GM21825 (cell line): ENCODE results near the gene SLC35D1.
"Not testable (repeated sequence)": the region's sequence is repeated elsewhere in the genome, so short reads cannot be mapped to it uniquely, and the experiment has no call there.

Source experiments
- ATAC-seq: cut with Tn5 transposase; IDR thresholded peaks from one replicate; pipeline ENCODE4 v1.9.1; 2021; ENCODE audit warnings: mild to moderate bottlenecking, moderate library complexity; ENCODE audit not compliant: unreplicated experiment

Gene SLC35D1

DNA sequence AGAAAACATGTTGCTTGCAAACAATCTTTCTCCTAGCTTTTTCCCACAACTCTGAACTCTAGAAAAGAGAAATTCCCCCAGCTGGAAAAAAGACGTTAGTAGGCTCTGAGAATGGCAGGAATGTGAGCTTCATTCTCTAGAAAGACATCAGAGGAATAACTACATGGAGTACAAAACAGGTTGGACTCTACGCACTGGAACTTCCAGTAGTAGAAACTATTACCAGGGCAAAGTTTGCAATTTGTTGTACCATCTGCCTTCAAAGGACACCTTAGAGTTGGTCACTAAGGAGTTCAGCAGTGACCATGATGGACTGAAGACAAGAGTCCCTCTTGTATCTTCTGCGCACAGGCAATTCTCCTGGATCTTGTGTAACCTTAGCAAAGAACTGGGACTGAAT is 60.9 kb downstream of the SLC35D1 start:
- ATAC-seq = no peak

DNA sequence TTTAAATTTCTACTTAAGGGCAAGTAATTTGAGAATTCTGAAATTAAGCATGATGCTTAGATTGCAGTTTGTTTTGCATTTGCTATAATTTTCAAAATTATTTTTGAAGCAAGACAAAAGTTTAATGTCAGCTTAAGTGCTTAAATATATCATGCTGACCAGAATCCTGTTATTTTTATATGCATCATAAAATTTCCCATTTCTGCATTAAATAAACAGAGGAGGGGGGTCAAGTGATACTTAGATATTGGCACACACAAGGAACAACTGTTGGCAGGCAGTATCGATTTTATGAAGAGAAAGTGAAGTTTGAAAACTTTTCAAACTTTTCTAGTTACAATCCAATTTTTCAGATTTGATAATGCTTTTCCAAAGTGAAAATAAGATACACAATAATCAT is 68.1 kb downstream of the SLC35D1 start:
- ATAC-seq = no peak

DNA sequence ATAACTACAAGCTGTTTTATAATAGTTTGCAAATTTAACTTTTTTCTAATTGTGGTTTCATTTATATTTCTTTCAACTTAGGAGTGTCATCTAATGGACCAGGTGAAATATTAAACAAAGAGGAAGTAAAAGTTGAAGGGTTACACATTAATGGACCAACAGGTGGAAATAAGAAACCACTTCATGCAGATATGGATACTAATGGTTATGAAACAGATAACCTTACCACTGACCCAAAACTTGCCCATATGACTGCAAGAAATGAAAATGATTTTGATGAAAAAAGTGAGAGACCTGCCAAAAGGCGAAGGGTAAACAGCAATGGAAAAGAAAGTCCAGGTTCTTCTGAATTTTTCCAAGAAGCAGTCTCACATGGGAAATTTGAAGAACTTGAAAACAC is 69.5 kb downstream of the SLC35D1 start:
- ATAC-seq = peak; percentile 84

DNA sequence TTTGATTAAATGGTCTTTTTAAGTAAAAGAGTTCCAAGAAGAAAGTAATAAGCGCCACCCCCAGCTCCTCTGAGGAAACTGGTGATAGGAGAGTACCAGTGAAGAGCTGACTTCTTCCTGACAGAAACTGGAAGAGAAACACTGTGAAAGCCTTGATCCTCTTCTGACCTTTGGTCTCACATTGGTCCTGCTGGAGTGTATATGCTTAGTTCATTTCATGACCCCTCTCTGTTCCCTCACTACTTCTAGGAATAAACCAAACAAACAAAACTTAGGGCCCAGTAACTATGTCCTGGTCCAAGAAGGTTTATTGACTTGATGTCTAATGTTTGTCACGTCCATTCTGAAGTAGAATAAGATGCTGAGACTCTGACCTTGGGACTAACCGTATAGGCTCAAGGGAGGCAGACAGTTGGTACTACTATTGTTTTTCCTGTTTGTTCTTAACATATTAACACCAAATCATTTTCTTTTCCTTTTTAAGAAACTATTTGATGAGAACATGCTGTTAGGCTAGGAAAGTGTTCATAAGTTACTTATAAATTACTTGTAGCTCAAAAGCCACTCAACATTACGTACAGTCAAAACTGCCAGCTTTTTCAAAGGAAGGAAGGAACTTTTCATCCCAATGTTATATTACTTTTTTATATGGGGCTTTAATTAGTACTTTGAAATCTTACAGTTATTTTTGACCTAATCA is 71.2 kb downstream of the SLC35D1 start:
- ATAC-seq = peak; percentile 59

DNA sequence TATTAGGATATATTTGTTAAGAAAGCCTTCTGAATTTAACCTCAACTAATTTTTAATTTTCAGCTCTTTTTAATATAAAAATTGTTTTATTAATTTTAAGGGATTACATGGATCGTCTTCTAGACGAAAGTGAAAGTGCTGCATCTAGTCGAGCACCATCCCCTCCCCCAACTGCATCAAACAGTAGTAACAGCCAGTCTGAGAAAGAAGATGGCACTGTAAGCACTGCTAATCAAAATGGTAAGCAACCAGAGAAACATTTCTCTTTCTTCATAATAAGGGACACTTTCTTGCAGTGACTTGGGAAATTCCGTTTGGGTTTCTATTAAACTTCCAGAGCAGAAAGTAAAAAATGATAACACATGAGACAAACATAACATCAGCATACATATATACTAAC is 72.3 kb downstream of the SLC35D1 start:
- ATAC-seq = no peak

DNA sequence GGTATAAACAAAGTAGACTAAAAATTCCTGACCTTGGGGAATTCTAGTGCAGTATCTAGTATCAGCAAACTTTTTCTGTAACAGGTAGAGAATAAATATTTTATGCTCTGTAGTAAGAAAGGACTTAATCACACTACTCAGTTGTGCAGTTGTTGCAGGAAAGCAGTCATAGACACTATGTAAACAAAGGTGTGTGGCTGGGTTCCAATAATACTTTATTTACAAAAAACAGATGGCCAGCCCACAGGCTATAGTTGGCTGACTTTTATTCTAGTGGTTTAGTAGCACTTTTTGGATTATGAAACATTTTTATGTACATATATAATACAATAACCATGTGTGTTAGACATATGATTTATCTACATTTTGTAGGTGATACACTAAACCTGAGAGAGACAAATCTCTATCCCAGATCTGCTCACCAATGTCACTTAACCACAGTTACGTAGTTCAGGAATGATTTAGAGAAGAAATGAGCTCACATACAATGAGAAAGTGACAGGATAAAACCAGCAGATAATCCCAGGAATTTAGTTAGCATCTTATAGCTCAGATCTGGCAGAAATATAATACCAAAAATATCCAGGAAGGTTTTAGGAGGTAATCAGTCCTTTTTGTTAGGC is 73.1 kb downstream of the SLC35D1 start:
- no peak for ATAC-seq

DNA sequence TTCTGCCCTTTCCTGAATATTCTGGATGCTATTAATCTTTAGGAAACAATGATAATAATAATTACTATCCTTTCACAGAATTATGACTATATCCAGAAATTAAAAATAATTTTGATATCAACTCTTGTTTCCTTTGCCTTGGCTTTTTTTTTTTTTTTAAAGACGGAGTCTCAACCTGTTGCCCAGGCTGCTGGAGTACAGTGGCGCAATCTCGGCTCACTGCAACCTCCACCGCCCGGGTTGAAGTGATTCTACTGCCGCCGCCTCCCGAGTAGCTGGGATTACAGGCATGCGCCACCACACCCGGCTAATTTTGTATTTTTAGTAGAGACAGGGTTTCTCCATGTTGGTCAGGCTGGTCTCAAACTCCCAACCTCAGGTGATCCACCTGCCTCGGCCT is 74.3 kb downstream of the SLC35D1 start:
- not testable (repeated sequence) for ATAC-seq

DNA sequence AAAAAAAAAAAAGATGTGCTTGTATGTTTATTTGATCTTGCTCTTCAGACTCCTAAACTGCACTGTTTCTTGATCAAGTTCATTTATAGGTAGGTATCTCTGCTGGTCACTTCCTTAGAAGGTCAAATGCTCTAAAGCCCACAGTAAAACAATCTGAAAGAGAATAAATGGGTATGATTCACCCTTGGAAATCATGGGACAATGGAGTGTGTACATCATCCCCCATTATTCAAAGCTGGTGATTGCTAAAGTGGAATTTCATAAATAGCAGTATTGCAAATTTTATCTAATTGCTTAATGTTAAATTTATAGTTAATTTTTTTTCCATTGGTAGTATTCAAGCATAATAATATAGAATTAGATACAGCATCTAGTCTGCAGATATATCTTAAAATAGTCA is 75.7 kb downstream of the SLC35D1 start:
- ATAC-seq = no peak

DNA sequence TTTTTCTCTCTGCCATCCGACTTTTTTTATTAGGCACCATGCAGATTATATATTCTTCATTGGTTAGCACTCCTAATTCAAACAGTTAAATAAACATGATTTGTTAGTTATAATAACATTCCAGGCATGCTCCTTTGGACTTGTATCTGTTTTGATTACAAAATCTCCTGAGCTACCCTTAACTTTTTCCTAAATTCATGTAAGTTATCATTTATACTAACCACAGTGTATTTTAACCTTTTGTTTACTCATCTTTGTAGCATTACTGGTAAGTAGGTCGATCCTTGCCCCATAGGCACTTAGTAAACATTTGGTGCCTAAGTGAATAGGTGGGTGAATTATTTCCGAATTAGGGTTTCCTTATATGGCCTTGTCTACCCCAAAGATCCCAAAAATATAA is 85.4 kb downstream of the SLC35D1 start:
- ATAC-seq = no peak

DNA sequence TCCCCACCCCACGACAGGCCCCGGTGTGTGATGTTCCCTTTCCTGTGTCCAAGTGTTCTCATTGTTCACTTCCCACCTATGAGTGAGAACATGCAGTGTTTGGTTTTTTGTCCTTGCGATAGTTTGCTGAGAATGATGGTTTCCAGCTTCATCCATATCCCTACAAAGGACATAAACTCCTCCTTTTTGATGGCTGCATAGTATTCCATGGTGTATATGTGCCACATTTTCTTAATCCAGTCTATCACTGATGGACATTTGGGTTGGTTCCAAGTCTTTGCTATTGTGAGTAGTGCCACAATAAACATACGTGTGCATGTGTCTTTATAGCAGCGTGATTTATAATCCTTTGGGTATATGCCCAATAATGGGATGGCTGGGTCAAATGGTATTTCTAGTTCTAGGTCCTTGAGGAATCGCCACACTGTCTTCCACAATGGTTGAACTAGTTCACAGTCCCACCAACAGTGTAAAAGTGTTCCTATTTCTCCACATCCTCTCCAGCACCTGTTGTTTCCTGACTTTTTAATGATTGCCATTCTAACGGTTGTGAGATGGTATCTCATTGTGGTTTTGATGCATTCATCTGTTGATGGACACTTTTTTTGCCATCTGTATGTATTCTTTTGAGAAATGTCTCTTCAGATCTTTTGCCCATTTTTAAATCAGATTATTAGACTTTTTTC is 87.6 kb downstream of the SLC35D1 start:
- not testable (repeated sequence) for ATAC-seq

DNA sequence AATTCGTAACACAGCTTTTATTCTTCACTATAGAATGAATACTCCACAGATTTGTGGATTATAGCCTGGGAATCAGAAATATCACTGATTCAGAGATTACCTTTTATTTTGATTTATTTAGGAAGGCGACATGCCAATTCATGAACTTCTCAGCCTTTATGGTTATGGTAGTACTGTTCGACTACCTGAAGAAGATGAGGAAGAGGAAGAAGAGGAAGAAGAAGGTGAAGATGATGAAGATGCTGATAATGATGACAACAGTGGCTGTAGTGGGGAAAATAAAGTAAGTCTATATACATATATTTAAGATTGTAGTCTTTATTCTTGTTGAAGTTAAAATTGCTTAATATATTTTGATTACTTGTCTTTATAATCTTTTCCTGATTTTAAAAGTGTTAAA is 96.0 kb downstream of the SLC35D1 start:
- no peak for ATAC-seq

DNA sequence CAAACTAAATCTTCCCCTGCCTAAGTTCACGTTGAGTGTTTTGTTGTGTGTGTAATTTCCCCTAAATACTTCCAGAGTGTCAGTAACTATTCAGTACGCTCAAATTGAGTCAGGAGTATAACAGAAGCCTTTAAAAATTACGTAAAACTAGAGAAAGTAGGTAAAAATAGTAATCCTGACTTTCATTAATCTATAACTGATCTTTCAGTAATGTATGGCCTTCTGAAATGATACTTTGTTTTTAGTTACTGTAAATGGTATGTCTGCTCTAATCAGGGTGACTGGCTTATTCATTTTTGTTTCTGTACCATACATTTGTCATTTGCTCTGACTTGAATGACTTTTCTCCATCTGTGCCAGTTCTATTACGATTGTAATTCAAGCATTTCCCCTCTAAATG is 99.7 kb downstream of the SLC35D1 start:
- peak; percentile 76 for ATAC-seq

DNA sequence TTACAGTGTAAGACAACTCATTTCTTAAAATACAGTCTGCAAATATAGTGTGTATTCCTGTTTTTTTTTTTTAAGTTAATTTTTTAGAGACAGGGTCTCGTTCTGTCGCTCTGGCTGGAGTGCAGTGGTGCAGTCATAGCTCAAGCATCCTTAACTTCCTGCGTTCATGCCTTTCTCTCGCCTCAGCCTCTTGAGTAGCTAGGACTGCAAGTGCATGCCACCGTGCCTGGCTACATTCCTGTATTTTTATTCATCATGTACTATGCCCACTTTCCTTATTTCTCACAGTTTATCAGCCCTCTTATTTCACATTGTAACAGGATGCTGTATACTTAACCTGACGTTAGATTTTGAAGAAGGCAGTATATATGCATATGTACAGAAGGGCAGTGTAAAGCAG is 102.4 kb downstream of the SLC35D1 start:
- no peak for ATAC-seq
